ENCODE results near the gene CCDC142. TPM values are rescaled to one million over a fixed set of nuclear protein-coding genes. Genes with fewer than 3 reads are reported as not detected.
A peak's percentile ranks its signal among the peaks of the same experiment; 100 is the strongest.
"Not testable (repeated sequence)": the region's sequence is repeated elsewhere in the genome, so short reads cannot be mapped to it uniquely, and the experiment has no call there.

CCDC142 gene
- total RNA-seq, 1 experiment from 2014 or later = 20.4 TPM

- Histone ChIP-seq H3K4me1 (ENCODE audit: insufficient read depth, low read length, poor library complexity, severe bottlenecking) (no peaks in the 10 kb centered on the region), H3K27me3 (replicated peaks; ENCODE audit: insufficient read depth, low read depth, low read length, poor library complexity) (no peaks in the 10 kb centered on the region), H3K27ac (ENCODE audit: low read depth, low read length, poor library complexity, severe bottlenecking) (no peak overlapping the region), H3K36me3 (ENCODE audit: insufficient read depth, low read length, poor library complexity, severe bottlenecking) (peaks cover 27% of the 10 kb centered on the region), H3K4me3 (ENCODE audit: low read depth, low read length, poor library complexity, severe bottlenecking) (no peak overlapping the region), H3K9me3 (ENCODE audit: low read depth, low read length, poor library complexity, severe bottlenecking) (no peaks in the 10 kb centered on the region)
- ChIA-PET POLR2A (ENCODE audit: low non-redundant PET) (no interaction called here), CTCF (no interaction called here)
- TF ChIP-seq CTCF (conservative IDR thresholded peaks at IDR 0.05; ENCODE audit: low read depth, low read length) (no peak), EZH2 (IDR thresholded peaks at IDR 0.05; ENCODE audit: borderline replicate concordance, low read depth, low read length, poor library complexity, severe bottlenecking) (no peak)
- no peak for DNase-seq (ENCODE audit: low spot score)
- intact Hi-C loops (cut with micrococcal nuclease; ENCODE audit: unreplicated experiment) = no loop called here
- BruUV-seq (replicated peaks) = no TSS peak
Measured at GRCh38 chr2:74489906-74490305, 7.1 kb upstream of the CCDC142 start.

- DNase-seq (ENCODE audit: low spot score) = no peak
- peaks cover 2% of the 10 kb centered on the region for H3K4me1 ChIP-seq (ENCODE audit: insufficient read depth, low read length, poor library complexity, severe bottlenecking)
- no peak overlapping the region for H3K27ac ChIP-seq (ENCODE audit: low read depth, low read length, poor library complexity, severe bottlenecking)
- H3K9me3 ChIP-seq (ENCODE audit: low read depth, low read length, poor library complexity, severe bottlenecking) = no peaks in the 10 kb centered on the region
- intact Hi-C loops (cut with micrococcal nuclease; ENCODE audit: unreplicated experiment) = no loop called here
- BruUV-seq (replicated peaks) = no TSS peak
- ChIA-PET CTCF (no interaction called here), POLR2A (ENCODE audit: low non-redundant PET) (no interaction called here)
- no peak for TF ChIP-seq EZH2 (IDR thresholded peaks at IDR 0.05; ENCODE audit: borderline replicate concordance, low read depth, low read length, poor library complexity, severe bottlenecking)
- no peak for TF ChIP-seq CTCF (conservative IDR thresholded peaks at IDR 0.05; ENCODE audit: low read depth, low read length)
- peaks cover 27% of the 10 kb centered on the region for H3K36me3 ChIP-seq (ENCODE audit: insufficient read depth, low read length, poor library complexity, severe bottlenecking)
- no peaks in the 10 kb centered on the region for H3K27me3 ChIP-seq (replicated peaks; ENCODE audit: insufficient read depth, low read depth, low read length, poor library complexity)
- H3K4me3 ChIP-seq (ENCODE audit: low read depth, low read length, poor library complexity, severe bottlenecking) = no peak overlapping the region
Measured at GRCh38 chr2:74488643-74489481, 6.1 kb upstream of the CCDC142 start.

GRCh38 chr2:74486141-74486540 lies 3.3 kb upstream of the CCDC142 start:
- peaks cover 13% of the 10 kb centered on the region for H3K4me1 ChIP-seq (ENCODE audit: insufficient read depth, low read length, poor library complexity, severe bottlenecking)
- CTCF ChIA-PET = no interaction called here

GRCh38 chr2:74483675-74484164 lies 922 bp upstream of the CCDC142 start:
- H3K36me3 ChIP-seq (ENCODE audit: insufficient read depth, low read length, poor library complexity, severe bottlenecking) = peaks cover 12% of the 10 kb centered on the region
- DNase-seq (ENCODE audit: low spot score); H3K27me3 ChIP-seq (replicated peaks; ENCODE audit: insufficient read depth, low read depth, low read length, poor library complexity); POLR2A ChIA-PET (ENCODE audit: low non-redundant PET); H3K27ac ChIP-seq (ENCODE audit: low read depth, low read length, poor library complexity, severe bottlenecking); H3K9me3 ChIP-seq (ENCODE audit: low read depth, low read length, poor library complexity, severe bottlenecking); BruUV-seq (replicated peaks): not testable (repeated sequence)
- CTCF ChIA-PET = interaction anchor here (0.5 to 1.2 kb wide), 3 partner anchors 24 to 38 kb away, joined by 3 to 5 read pairs (median 4); partner anchors contain the start of genes INO80B and PCGF1
- H3K4me3 ChIP-seq (ENCODE audit: low read depth, low read length, poor library complexity, severe bottlenecking) = peak overlapping the region; percentile 84
- peaks cover 18% of the 10 kb centered on the region for H3K4me1 ChIP-seq (ENCODE audit: insufficient read depth, low read length, poor library complexity, severe bottlenecking)
- intact Hi-C loops (cut with micrococcal nuclease; ENCODE audit: unreplicated experiment) = loop anchor here (1.0 to 2.0 kb wide), 4 partner anchors 28 to 104 kb away; partner anchors contain the start of genes AUP1, HTRA2 and INO80B

More at GRCh38 chr2:74486141-74486540, 3.3 kb upstream of the CCDC142 start:
- no peak for DNase-seq (ENCODE audit: low spot score)
- intact Hi-C loops (cut with micrococcal nuclease; ENCODE audit: unreplicated experiment) = no loop called here
- Histone ChIP-seq H3K27ac (ENCODE audit: low read depth, low read length, poor library complexity, severe bottlenecking) (no peak overlapping the region), H3K4me3 (ENCODE audit: low read depth, low read length, poor library complexity, severe bottlenecking) (no peak overlapping the region), H3K36me3 (ENCODE audit: insufficient read depth, low read length, poor library complexity, severe bottlenecking) (peaks cover 10% of the 10 kb centered on the region), H3K27me3 (replicated peaks; ENCODE audit: insufficient read depth, low read depth, low read length, poor library complexity) (no peaks in the 10 kb centered on the region), H3K9me3 (ENCODE audit: low read depth, low read length, poor library complexity, severe bottlenecking) (no peaks in the 10 kb centered on the region)
- BruUV-seq (replicated peaks) = no TSS peak
- TF ChIP-seq EZH2 (IDR thresholded peaks at IDR 0.05; ENCODE audit: borderline replicate concordance, low read depth, low read length, poor library complexity, severe bottlenecking) (no peak), CTCF (conservative IDR thresholded peaks at IDR 0.05; ENCODE audit: low read depth, low read length) (no peak)
- POLR2A ChIA-PET (ENCODE audit: low non-redundant PET) = no interaction called here
